ENCODE measurements around the gene SH3YL1.

Gene SH3YL1

GRCh38 chr2:238431-238830, 25.4 kb downstream of the SH3YL1 start:
- no peaks in the 10 kb centered on the region for H3K9me2 ChIP-seq (replicated peaks; ENCODE audit: insufficient read depth, low read length)
- H3K27me3 ChIP-seq (ENCODE audit: low read length): no peaks in the 10 kb centered on the region
- no peaks in the 10 kb centered on the region for H4K20me1 ChIP-seq (ENCODE audit: low read depth, low read length)
- TF ChIP-seq EZH2phosphoT487 (conservative IDR thresholded peaks at IDR 0.05; ENCODE audit: low read length) (no peak), CTCF (IDR thresholded peaks at IDR 0.05; ENCODE audit: insufficient read depth, low read length, poor library complexity, severe bottlenecking) (no peak)
- peaks cover 4% of the 10 kb centered on the region; the same call in 1 of the 2 replicates for H3K36me3 ChIP-seq (ENCODE audit: low read length)
- no peak overlapping the region for H3K9ac ChIP-seq (ENCODE audit: low read length)
- no peak overlapping the region for H2AFZ ChIP-seq (ENCODE audit: low read depth, low read length, severe bottlenecking)
- no peak overlapping the region for H3K27ac ChIP-seq (ENCODE audit: low read depth, low read length)
- no peaks in the 10 kb centered on the region for H3K9me3 ChIP-seq (ENCODE audit: insufficient read depth, low read length)
- H3F3A ChIP-seq (ENCODE audit: insufficient read depth): no peaks in the 10 kb centered on the region
- H3K79me2 ChIP-seq (ENCODE audit: insufficient read depth, low read length): no peaks in the 10 kb centered on the region
- no peak overlapping the region for H3K4me2 ChIP-seq (ENCODE audit: low read depth, low read length, poor library complexity, severe bottlenecking)
- no peak overlapping the region for H3K4me3 ChIP-seq (ENCODE audit: insufficient read depth, low read length, poor library complexity, severe bottlenecking)

- Histone ChIP-seq H3K4me2 (ENCODE audit: low read depth, low read length, poor library complexity, severe bottlenecking) (no peak overlapping the region), H3K27ac (ENCODE audit: low read depth, low read length) (no peak overlapping the region), H3K9ac (ENCODE audit: low read length) (no peak overlapping the region), H3K27me3 (ENCODE audit: low read length) (no peaks in the 10 kb centered on the region), H2AFZ (ENCODE audit: low read depth, low read length, severe bottlenecking) (no peak overlapping the region), H4K20me1 (ENCODE audit: low read depth, low read length) (no peaks in the 10 kb centered on the region), H3K9me3 (ENCODE audit: insufficient read depth, low read length) (no peaks in the 10 kb centered on the region), H3K36me3 (ENCODE audit: low read length) (peaks cover 4% of the 10 kb centered on the region; the same call in 1 of the 2 replicates), H3K4me3 (ENCODE audit: insufficient read depth, low read length, poor library complexity, severe bottlenecking) (no peak overlapping the region), H3K79me2 (ENCODE audit: insufficient read depth, low read length) (no peaks in the 10 kb centered on the region), H3F3A (ENCODE audit: insufficient read depth) (no peaks in the 10 kb centered on the region), H3K9me2 (replicated peaks; ENCODE audit: insufficient read depth, low read length) (no peaks in the 10 kb centered on the region)
- no peak for TF ChIP-seq CTCF (IDR thresholded peaks at IDR 0.05; ENCODE audit: insufficient read depth, low read length, poor library complexity, severe bottlenecking)
- TF ChIP-seq EZH2phosphoT487 (conservative IDR thresholded peaks at IDR 0.05; ENCODE audit: low read length): no peak
Measured at GRCh38 chr2:237878-238277, 26.0 kb downstream of the SH3YL1 start.

- Histone ChIP-seq H4K20me1 (ENCODE audit: low read depth, low read length) (no peaks in the 10 kb centered on the region), H3K4me3 (ENCODE audit: insufficient read depth, low read length, poor library complexity, severe bottlenecking) (no peak overlapping the region), H3K27ac (ENCODE audit: low read depth, low read length) (no peak overlapping the region), H3K9me3 (ENCODE audit: insufficient read depth, low read length) (no peaks in the 10 kb centered on the region), H3K27me3 (ENCODE audit: low read length) (no peaks in the 10 kb centered on the region), H3F3A (ENCODE audit: insufficient read depth) (no peaks in the 10 kb centered on the region), H3K9ac (ENCODE audit: low read length) (no peak overlapping the region), H3K79me2 (ENCODE audit: insufficient read depth, low read length) (no peaks in the 10 kb centered on the region), H3K9me2 (replicated peaks; ENCODE audit: insufficient read depth, low read length) (no peaks in the 10 kb centered on the region), H3K36me3 (ENCODE audit: low read length) (no peaks in the 10 kb centered on the region), H2AFZ (ENCODE audit: low read depth, low read length, severe bottlenecking) (no peak overlapping the region), H3K4me2 (ENCODE audit: low read depth, low read length, poor library complexity, severe bottlenecking) (no peak overlapping the region)
- TF ChIP-seq CTCF (IDR thresholded peaks at IDR 0.05; ENCODE audit: insufficient read depth, low read length, poor library complexity, severe bottlenecking) (no peak), EZH2phosphoT487 (conservative IDR thresholded peaks at IDR 0.05; ENCODE audit: low read length) (no peak)
Measured at GRCh38 chr2:236993-237539, 26.8 kb downstream of the SH3YL1 start.

Measured in SU-DHL-6 (cell line).